Lower leg skin (tissue), 4 donors: ENCODE measurements around the gene SBNO2. TPM values are rescaled to one million over a fixed set of nuclear protein-coding genes. Genes with fewer than 3 reads are reported as not detected.
A peak's percentile ranks its signal among the peaks of the same experiment; 100 is the strongest.

Experiments
- DNase-seq, 2 donors: peaks; one replicate each; pipeline ENCODE4 v3.0.0-alpha.2; 2019; ENCODE audit warnings: low spot score in 2 of 2
- H3K4me3 ChIP-seq: fragments of 200-600 bp; sonication (generic); 2 replicates; pipeline ENCODE4 v1.5.1; 2017; ENCODE audit warnings: mild to moderate bottlenecking, low read depth; ENCODE audit not compliant: poor library complexity, severe bottlenecking
- POLR2A ChIP-seq, 2 donors: fragments of 450-650 bp; IDR thresholded peaks; one replicate each; pipeline ENCODE4 v1.6.1; 2016 to 2017; ENCODE audit warnings: antibody characterized with exemption in 2 of 2, mild to moderate bottlenecking in 1 of 2, moderate library complexity in 1 of 2
- WGBS, 2 donors: methylation state at CpG; one replicate each; pipeline ENCODE4 v1.1.5; 2018; 5-methylcytosine and 5-hydroxymethylcytosine counted together
- intact Hi-C: fragments of 100-400 bp; cut with DNase I; formaldehyde crosslinking; loops from one replicate; pipeline ENCODE4 v1.15.0; 2023; ENCODE audit warnings: low total_unique reads
- total RNA-seq, 4 donors: library from RNA; depleted of rRNA; stranded (reverse); fragments of >200 nt; gene quantifications; one replicate each; pipeline ENCODE4 v1.1.0, GENCODE V29; 2016
- TF ChIP-seq, protein P1 (sequence below), 3 donors: fragments of 450-650 bp; IDR thresholded peaks; one replicate each; pipeline ENCODE4 v1.5.1; 2016; ENCODE audit warnings: antibody characterized with exemption in 3 of 3, mild to moderate bottlenecking in 3 of 3, moderate library complexity in 2 of 3

Gene SBNO2
- total RNA-seq, 4 donors from 2014 or later = 54.8 to 68.6 (median 60.3) TPM

DNA sequence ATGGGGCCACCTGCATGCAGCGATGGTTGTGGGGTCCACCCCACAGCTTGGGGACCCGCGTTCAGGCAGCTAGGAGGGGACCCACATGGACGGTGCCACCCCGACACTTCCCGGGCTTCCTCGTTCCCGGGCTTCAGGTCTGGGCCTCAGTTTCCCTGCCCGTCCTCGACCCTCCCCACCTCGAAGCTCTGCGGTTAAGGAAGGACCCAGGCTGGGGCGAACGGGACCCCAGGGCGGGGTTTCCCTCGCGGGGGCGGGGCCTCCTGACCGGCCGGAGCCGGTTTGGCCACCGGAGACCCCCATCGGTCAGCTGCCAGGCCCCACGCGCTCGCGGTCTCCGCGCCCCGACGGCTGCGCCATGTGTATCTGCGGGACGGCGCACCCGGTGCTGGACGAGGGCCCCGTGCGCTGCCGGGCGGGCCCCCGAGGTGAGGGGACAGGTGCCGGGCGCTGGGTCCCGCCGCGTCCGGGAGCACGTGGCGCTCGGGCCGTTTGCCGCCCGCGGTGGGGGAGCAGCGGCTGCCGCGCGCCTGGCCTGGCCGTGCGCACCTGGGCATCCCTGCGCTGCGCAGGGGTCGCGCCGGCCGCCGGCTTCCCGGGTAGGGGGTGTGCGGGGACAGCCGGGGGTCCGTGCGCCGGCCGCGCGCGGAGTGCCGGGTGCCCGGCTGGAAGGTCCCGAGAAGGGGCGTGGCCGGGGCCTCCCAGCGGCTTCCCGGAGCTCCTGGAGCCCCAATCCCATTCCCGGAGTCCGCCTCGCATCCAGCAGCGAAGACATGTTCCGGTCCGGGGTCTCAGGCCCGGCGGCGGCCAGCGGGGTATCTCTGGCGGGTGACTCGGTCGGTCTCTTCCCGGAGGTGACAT is 102.9 kb downstream of the SBNO2 start:
- no peak for DNase-seq
- TF ChIP-seq, protein P1, sequence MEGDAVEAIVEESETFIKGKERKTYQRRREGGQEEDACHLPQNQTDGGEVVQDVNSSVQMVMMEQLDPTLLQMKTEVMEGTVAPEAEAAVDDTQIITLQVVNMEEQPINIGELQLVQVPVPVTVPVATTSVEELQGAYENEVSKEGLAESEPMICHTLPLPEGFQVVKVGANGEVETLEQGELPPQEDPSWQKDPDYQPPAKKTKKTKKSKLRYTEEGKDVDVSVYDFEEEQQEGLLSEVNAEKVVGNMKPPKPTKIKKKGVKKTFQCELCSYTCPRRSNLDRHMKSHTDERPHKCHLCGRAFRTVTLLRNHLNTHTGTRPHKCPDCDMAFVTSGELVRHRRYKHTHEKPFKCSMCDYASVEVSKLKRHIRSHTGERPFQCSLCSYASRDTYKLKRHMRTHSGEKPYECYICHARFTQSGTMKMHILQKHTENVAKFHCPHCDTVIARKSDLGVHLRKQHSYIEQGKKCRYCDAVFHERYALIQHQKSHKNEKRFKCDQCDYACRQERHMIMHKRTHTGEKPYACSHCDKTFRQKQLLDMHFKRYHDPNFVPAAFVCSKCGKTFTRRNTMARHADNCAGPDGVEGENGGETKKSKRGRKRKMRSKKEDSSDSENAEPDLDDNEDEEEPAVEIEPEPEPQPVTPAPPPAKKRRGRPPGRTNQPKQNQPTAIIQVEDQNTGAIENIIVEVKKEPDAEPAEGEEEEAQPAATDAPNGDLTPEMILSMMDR (IDR thresholded peaks at IDR 0.05) = no peak
- no peak for TF ChIP-seq POLR2A (IDR thresholded peaks at IDR 0.05)
- intact Hi-C loops = no loop called here
- H3K4me3 ChIP-seq = no peak overlapping the region
- 15 to 23% methylated on average over 25 to 47 of the region's 99 CpGs for WGBS, 2 donors

DNA sequence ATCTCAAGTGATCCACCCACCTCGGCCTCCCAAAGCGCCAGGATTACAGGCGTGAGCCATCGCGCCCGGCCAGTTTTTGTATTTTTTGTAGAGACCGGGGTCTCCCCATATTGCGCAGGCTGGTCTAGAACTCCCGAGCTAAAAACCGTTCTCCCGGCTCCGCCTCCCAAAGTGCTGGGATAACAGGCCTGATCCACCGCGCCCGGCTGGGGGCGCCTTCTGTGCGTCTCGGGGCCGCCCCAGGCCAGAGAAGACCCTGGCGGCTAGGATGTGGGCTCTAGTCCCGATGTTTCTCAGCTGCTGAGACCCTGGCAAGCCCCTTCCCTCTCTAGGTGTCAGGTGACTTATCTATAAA is 103.5 kb downstream of the SBNO2 start:
- no peak for TF ChIP-seq POLR2A (IDR thresholded peaks at IDR 0.05)
- TF ChIP-seq, protein P1 (IDR thresholded peaks at IDR 0.05) = no peak
- DNase-seq = no peak
- no peak overlapping the region for H3K4me3 ChIP-seq
- intact Hi-C loops = no loop called here
- 26 to 31% methylated on average over 20 to 21 of the region's 21 CpGs for WGBS, 2 donors

GRCh38 chr19:1069009-1069779 is 104.9 kb downstream of the SBNO2 start:
- 34 to 38% methylated on average over 19 to 25 of the region's 25 CpGs for WGBS, 2 donors
- H3K4me3 ChIP-seq = no peak overlapping the region
- TF ChIP-seq, protein P1 (IDR thresholded peaks at IDR 0.05) = no peak
- TF ChIP-seq POLR2A (IDR thresholded peaks at IDR 0.05) = no peak
- peak; percentile 64 to 93 for DNase-seq
- intact Hi-C loops = no loop called here

DNA sequence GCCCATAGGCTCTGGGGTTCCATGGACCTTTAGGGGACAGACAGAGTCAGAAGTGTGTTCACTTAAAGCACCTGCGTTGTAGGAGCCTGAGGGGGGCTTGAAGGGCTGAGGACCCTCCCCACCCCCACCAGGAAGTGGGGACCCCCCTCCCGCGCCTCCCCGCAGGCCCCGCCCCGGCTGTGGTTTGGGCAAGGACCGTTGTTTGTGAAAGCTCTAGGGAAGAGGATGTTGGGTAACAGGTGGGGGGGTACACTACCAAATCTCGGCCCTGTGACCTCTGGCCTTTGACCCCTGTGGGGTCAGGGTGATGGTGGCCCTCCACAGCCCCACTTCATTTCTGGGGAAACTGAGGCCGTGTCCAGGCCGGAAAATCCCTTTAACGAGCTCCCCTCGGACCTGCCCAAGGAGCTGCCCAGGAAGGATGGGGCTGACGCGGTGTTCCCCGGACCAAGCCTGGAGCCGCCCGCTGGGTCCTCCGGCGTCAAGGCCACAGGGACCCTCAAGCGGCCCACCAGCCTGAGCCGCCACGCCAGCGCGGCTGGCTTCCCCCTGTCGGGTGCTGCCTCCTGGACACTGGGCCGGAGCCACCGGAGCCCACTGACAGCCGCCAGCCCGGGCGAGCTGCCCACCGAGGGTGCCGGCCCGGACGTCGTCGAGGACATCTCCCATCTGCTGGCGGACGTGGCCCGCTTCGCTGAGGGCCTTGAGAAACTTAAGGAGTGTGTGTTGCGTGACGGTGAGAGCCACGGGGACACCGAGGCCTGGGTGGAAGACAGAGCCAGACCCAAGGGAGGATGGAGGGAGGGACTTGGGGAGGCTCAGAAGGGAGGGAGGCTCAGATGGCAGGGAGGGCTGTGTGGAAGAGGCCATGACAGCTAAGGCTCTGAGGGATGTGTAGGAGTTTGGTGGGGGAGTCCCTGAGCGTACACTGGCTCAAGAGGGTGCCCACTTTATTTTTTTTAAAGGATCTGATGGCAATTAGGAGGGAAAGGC is 105.8 kb downstream of the SBNO2 start:
- TF ChIP-seq, protein P1 (IDR thresholded peaks at IDR 0.05) = no peak
- no peak for TF ChIP-seq POLR2A (IDR thresholded peaks at IDR 0.05)
- 62 to 67% methylated on average over 30 to 33 of the region's 45 CpGs for WGBS, 2 donors
- intact Hi-C loops = no loop called here
- H3K4me3 ChIP-seq = no peak overlapping the region
- no peak for DNase-seq

DNA sequence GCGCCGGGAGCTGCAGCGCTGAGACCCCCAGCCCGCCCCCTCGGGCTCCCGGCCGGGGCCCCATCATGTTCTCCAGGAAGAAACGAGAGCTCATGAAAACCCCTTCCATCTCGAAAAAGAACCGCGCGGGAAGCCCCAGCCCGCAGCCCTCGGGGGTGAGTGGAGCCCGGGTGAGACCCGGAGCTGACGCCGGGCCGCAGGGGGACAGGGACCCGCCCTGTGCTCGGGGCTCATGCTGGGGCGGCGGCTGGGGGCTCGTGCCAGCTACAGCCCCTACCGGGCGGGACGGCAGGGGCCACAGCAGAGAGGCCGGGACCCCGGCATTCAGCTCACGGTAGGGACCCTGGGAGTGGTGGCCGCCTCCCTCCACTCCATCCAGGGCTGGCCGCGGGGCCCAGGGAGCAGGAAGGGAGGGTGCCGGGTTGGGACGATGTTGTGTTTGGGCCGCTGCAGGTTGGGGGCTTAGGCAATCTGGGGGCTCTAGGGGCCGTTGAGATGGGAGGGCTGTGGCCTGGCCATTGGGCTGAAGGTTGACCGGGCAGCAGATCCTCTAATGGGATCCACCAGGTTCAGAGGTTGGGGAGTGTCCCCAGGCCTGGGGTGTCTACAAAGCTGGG is 106.6 kb downstream of the SBNO2 start:
- intact Hi-C loops = no loop called here
- TF ChIP-seq, protein P1 (IDR thresholded peaks at IDR 0.05) = no peak
- no peak for TF ChIP-seq POLR2A (IDR thresholded peaks at IDR 0.05)
- H3K4me3 ChIP-seq = peak overlapping the region; percentile 8
- 7% methylated on average over 17 to 30 of the region's 38 CpGs for WGBS, 2 donors
- DNase-seq = no peak
